ENCODE data around the gene UPB1.

The UPB1 gene

GRCh38 chr22:24450610-24451009 lies 44.5 kb upstream of the UPB1 start:
- no peak for DNase-seq (ENCODE audit: low read depth in 1 of 2, low spot score in 1 of 2)
- Histone ChIP-seq H3K4me3 (replicated peaks; ENCODE audit: insufficient read depth, low read length) (no peak overlapping the region), H3K27ac (replicated peaks) (no peak overlapping the region), H3K27me3 (ENCODE audit: insufficient read depth, poor library complexity, severe bottlenecking) (no peaks in the 10 kb centered on the region)
- TF ChIP-seq GABPA (IDR thresholded peaks at IDR 0.05; ENCODE audit: low read depth) (no peak), CTCF (IDR thresholded peaks at IDR 0.05; ENCODE audit: insufficient read depth, low read length) (no peak), SPI1 (IDR thresholded peaks at IDR 0.05; ENCODE audit: borderline replicate concordance, low read depth) (no peak), REST (IDR thresholded peaks at IDR 0.05; ENCODE audit: insufficient replicate concordance, low read depth) (no peak), POLR2AphosphoS5 (IDR thresholded peaks at IDR 0.05; ENCODE audit: low read depth) (no peak)

GRCh38 chr22:24451162-24451561 lies 44.0 kb upstream of the UPB1 start:
- no peak for TF ChIP-seq CTCF (IDR thresholded peaks at IDR 0.05; ENCODE audit: insufficient read depth, low read length)
- no peak for TF ChIP-seq SPI1 (IDR thresholded peaks at IDR 0.05; ENCODE audit: borderline replicate concordance, low read depth)
- no peak for TF ChIP-seq REST (IDR thresholded peaks at IDR 0.05; ENCODE audit: insufficient replicate concordance, low read depth)
- no peak for TF ChIP-seq POLR2AphosphoS5 (IDR thresholded peaks at IDR 0.05; ENCODE audit: low read depth)
- no peak for TF ChIP-seq GABPA (IDR thresholded peaks at IDR 0.05; ENCODE audit: low read depth)
- H3K27me3 ChIP-seq (ENCODE audit: insufficient read depth, poor library complexity, severe bottlenecking), result no peaks in the 10 kb centered on the region
- no peak for DNase-seq (ENCODE audit: low read depth in 1 of 2, low spot score in 1 of 2)
- no peak overlapping the region for H3K27ac ChIP-seq (replicated peaks)
- no peak overlapping the region for H3K4me3 ChIP-seq (replicated peaks; ENCODE audit: insufficient read depth, low read length)

- DNase-seq (ENCODE audit: low read depth in 1 of 2, low spot score in 1 of 2), result no peak
- Histone ChIP-seq H3K4me3 (replicated peaks; ENCODE audit: insufficient read depth, low read length) (no peak overlapping the region), H3K27me3 (ENCODE audit: insufficient read depth, poor library complexity, severe bottlenecking) (no peaks in the 10 kb centered on the region), H3K27ac (replicated peaks) (no peak overlapping the region)
- TF ChIP-seq SPI1 (IDR thresholded peaks at IDR 0.05; ENCODE audit: borderline replicate concordance, low read depth), result no peak
- TF ChIP-seq POLR2AphosphoS5 (IDR thresholded peaks at IDR 0.05; ENCODE audit: low read depth), result no peak
- no peak for TF ChIP-seq GABPA (IDR thresholded peaks at IDR 0.05; ENCODE audit: low read depth)
- no peak for TF ChIP-seq REST (IDR thresholded peaks at IDR 0.05; ENCODE audit: insufficient replicate concordance, low read depth)
- TF ChIP-seq CTCF (IDR thresholded peaks at IDR 0.05; ENCODE audit: insufficient read depth, low read length), result no peak
Observed at GRCh38 chr22:24453853-24454252, 41.3 kb upstream of the UPB1 start.

All from HL-60 (cell line).